CD4-positive, alpha-beta T cell treated with Interleukin-1 beta for 1 hour (primary cell): ENCODE results near the gene ZNF726.
A peak's percentile ranks its signal among the peaks of the same experiment; 100 is the strongest.
"Not testable (repeated sequence)": the region's sequence is repeated elsewhere in the genome, so short reads cannot be mapped to it uniquely, and the experiment has no call there.

Experiments
- DNase-seq, 2 donors: peaks; one replicate each; pipeline ENCODE4 v3.0.0-alpha.2; 2020 to 2022

ZNF726 gene

DNA sequence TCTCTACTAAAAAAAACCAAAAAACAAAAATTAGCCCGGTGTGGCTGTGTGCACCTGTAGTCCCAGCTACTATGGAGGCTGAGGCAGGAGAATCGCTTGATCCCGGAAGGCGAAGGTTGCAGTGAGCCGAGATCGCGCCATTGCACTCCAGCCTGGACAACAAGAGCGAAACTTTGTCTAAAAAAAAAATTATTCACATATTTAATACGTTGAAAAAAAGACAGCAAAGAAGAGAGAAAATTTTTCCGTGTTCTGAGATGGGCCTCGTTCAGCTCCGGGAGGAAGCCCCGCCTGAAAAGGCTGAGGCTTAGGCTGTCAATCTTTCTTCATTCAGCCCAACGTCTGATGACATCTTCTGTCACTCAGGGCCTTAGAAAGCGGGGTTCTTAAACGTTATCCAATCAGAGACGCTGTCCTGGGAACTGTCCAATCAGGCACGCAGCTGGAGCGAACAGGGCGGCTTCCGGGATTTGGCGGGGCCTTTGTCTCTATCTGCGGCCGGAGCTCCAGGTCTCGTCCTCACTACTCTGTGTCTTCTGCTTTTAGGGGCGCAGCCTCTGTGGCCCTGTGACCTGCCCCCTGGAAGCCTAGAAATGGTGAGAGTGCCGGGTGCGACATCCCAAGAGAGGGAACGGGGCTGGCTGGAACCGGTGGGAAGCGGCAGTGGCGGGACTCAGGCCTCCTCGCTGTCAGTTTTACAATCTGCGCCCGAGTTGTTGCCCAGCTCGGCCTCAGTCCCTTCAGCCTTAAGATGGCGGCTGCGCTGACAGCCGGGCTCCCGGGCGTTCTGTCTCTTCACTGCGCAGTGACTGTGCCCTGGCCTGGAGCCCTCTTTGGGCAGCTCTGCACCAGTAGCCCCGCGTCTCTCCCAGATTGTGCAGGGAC lies at the start of gene ZNF726:
TSS of gene ZNF726 (plus strand) at position 485 of the 885 bp plus-strand sequence. CDS start at position 594, 109 bp downstream.
- peak; percentile 91 to 93 for DNase-seq

GRCh38 chr19:23867895-23868294 lies 46.8 kb upstream of the ZNF726 start:
- no peak for DNase-seq

GRCh38 chr19:23868630-23869029 lies 46.1 kb upstream of the ZNF726 start:
- no peak for DNase-seq

DNA sequence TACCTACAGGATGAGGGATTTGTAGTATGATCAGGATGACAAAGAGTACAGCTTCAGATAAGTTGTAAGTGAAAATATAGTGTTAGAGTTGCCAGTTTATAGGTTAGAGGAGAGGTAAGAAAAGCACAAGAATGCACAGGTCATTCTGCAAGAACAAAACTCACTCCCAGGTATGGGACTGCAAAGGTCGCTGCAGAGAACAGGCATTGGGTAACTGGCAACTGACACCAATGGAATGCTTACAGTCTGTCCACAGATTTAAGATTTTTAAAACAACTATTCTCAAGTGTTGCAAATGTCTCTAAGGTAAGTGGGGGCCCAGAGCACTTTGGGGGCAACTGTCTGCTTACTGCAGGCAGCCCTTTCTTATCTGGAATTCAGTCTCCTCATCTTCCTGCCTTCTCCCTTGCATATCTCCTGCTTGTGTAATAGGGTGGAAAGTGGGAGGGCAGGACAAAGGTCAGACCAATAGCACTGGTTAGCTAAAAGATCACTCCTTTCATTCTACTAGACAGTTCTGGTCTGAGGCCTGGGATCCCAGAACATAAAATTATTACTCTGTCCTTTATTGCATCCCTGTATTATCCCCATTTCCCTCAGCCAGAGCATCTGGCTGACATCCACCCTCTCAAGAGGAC lies 42.3 kb upstream of the ZNF726 start:
- no peak for DNase-seq

GRCh38 chr19:23876261-23876660 lies 38.4 kb upstream of the ZNF726 start:
- no peak for DNase-seq

- DNase-seq, result not testable (repeated sequence)
Measured at GRCh38 chr19:23876756-23877155, 37.9 kb upstream of the ZNF726 start.

- no peak for DNase-seq
Measured at GRCh38 chr19:23882493-23882892, 32.2 kb upstream of the ZNF726 start.

GRCh38 chr19:23884363-23884762 lies 30.3 kb upstream of the ZNF726 start:
- no peak for DNase-seq

DNA sequence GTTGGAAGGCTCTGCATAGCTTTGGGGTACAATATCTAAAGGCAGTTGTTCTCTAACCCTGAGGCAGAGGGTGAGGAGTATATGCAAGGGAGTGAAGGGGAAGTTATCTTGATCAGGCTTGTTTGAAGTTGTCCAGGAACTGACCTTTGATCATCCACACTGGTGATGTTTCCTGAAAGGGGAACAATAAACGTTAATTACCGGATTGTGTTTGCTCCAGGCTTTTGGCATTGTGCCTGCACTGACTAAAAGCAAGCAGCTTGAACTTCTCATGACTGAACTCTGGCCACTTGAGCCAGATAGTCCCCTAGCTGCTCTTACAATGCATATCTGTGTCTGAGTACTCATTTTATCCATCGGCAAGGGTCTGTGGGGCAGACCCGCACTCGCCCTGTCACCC lies 27.0 kb upstream of the ZNF726 start:
- no peak for DNase-seq

- not testable (repeated sequence) for DNase-seq
Measured at GRCh38 chr19:23896096-23896495, 18.6 kb upstream of the ZNF726 start.

DNA sequence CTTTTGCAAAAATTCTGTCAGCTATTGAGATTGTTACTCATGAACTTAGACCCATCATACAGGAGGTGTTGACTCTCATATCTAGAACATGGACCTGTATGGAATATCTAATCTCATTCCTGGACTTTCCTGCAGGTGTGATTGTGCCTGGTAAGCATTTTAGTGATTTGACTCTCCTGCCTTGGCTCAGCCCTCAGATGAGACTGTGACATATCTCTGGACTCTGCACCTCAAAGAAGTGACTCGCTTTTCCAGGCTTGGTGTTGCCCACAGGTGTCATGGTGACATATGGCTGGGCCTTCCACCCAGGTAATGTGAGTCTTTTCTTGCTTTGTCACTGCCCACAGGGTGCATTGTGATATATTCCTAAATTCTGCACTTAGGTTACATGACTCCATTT lies 17.8 kb upstream of the ZNF726 start:
- no peak for DNase-seq

GRCh38 chr19:23901360-23901759 lies 13.3 kb upstream of the ZNF726 start:
- DNase-seq, result no peak

DNA sequence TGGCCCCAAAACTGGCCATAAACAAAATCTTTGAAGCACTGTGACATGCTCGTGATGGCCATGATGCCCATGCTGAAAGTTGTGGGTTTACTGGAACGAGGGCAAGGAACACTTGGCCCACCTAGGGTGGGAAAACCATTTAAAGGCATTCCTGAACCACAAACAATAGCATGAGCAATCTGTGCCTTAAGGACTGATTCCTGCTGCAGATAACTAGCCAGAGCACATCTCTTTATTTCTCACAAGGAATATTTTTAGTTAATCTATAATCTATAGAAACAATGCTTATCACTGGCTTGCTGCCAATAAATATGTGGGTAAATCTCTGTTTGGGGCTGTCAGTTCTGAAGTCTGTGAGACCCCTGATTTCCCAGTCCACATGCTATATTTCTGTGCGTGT lies 10.3 kb upstream of the ZNF726 start:
- no peak for DNase-seq

GRCh38 chr19:23905771-23906170 lies 8.9 kb upstream of the ZNF726 start:
- no peak for DNase-seq

DNA sequence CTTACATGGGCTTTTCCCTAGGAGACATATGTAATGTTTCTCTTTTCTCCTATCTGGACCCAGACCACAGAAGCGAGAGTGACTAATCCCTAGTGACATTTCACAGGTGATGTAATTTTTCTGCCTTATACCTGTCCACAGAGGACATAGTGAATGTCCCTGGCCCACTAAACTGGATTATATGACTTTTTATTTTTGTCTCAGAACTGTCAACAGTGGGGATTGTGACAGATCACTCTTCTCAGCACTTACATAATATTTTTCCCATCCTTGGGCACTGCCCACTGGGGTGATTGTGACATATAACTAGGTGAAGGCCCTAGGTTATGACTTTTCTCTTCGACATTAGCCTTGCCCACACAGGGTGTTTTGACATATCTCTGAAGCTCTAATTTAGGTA lies 7.9 kb upstream of the ZNF726 start:
- DNase-seq, result no peak

- no peak for DNase-seq
Measured at GRCh38 chr19:23908165-23908564, 6.5 kb upstream of the ZNF726 start.

DNA sequence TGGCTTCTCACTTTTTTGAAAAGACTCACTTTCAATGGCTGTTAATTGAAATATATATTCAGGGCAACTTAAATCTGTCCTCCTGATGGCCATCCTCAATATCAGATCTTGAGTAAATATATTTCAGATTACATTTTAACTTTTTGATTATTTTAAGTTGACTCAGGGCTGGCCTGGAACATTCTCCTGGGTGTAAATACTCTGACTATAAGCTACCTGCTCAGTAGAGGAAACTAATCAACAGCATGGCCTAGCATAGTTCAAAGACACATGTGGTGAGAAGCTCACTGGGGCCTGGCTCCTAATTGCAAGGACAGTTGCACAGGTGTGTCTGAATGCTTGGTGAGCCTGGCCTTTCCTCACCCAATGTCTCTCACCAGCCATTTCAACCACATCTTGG lies 5.5 kb upstream of the ZNF726 start:
- no peak for DNase-seq

DNA sequence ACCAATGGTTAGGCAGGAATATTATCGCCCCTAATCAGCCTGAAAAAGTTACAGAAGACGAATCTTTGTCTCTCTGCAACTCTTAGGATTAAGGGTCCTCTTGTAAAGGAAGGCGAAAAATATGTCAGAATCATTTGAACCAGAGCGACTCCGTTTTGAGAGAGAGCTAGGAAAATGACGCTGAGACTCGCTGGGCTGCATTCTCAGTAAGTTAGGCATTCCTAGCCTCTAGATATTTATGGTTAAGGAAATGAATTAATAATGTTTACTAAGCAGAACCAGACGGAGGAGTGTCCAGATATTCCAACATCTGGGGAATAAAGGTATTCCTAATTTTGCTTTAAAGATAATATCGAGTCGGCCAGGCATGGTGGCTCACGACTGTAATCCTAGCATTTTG lies 755 bp upstream of the ZNF726 start:
- no peak for DNase-seq

DNA sequence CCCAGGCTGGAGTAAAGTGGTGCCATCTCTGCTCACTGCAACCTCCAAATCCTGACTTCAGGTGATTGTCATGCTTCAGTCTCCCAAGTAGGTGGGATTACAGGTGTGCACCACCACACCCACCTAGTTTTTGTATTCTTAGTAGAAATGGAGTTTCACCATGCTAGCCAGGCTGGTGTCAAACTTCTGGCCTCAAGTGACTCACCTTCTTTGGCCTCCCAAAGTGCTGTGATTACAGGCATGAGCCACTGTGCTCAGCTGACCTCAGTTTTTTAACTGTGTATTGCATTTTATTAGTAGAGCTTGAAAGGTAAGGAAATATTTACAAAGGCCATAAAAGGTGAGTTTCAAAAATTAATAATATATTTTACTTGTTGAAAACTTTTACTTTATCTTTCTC lies 2.3 kb downstream of the ZNF726 start:
- no peak for DNase-seq

DNA sequence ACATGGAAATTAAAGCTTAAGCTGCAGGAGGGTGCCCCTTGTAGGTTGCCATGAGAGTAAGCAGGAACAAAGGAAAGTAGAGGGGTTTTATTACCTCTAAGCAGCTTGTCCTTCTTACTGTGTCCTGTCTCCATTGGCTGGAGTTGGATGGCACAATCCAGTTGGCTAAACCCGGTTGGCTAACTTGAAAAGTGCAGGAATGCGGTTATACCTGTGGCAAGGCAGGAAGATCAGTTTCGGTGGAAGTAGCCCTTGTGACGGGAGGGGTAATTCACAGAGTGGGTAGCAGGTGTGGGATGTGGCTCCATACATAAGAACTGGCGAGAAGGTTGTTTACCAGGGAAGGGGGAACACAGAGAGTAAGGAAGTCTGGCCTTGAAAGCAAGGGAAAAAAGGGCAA lies 3.2 kb downstream of the ZNF726 start:
- DNase-seq, result no peak

GRCh38 chr19:23925285-23925684 lies 10.6 kb downstream of the ZNF726 start:
- DNase-seq, result no peak

GRCh38 chr19:23932878-23933277 lies 18.2 kb downstream of the ZNF726 start:
- DNase-seq, result no peak

GRCh38 chr19:23937031-23937430 lies 22.3 kb downstream of the ZNF726 start:
- not testable (repeated sequence) for DNase-seq

- no peak for DNase-seq
Measured at GRCh38 chr19:23943411-23943810, 28.7 kb downstream of the ZNF726 start.
